HG02642 (cell line): Measurements from ENCODE around the gene GRM4.

ENCODE experiments used
- ATAC-seq: cut with Tn5 transposase; IDR thresholded peaks from one replicate; pipeline ENCODE4 v1.9.1; 2021; ENCODE audit warnings: mild to moderate bottlenecking; ENCODE audit not compliant: unreplicated experiment, poor library complexity

The GRM4 gene

DNA sequence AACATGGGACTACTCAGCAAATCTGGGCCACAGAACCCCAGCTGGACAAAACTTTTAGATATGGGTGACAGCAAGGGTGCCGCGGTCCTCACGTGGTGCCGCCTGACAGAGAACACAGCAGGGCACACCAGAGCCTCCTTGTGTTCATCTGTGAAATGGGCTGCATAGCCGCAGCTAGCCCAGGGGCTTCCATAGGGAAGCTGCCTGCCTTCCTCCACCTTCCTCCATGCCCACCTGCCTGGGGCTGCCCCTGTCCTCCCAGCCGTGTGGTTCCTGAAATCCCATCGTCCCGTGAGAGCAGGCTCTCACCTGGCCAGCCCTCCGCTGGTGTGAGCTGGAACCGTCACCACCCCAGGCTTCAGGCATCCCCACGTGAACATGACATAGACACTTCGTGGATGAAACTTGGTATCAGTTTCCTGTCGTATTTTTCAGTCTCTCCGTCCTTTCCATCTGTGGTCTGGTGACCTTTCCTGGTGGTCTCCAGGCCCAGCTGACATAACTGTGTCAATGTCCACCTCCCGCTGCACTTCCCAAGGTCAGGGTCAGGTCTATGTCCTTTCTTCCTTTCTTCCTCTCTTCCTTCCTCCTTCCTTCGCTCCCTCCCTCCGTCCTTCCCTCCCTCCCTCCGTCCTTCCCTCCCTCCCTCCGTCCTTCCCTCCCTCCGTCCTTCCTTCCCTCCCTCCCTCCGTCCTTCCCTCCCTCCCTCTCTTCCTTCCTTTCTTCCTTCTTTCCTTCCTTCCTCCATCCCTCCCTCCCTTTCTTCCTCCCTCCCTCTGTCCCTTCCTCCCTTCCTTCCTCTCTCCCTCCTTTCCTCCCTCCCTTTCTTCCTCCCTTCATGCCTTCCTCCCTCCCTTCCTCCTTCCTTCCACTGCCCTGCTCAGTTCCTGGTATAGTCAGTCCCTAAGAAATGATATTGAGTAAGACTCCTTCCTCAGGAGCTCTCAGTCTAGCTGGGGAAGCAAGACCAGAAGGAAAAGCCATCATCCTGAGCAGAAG lies 78.8 kb downstream of the GRM4 start:
- no peak for ATAC-seq

DNA sequence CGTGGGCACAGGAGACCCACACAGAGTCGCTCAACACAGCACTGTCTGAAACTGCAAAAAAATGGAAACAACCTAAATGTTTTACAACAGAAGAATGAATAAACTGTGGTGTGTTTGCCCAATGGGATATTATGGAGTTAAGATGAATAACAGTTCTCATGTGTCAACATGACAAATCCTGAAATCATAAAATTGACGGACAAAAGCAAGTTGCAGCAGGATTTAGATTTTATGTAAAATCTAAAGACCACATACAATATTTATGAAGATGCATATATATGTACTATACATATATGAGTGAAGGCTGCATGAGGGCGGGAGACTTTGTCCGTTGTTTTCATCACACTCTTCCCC lies 79.7 kb downstream of the GRM4 start:
- ATAC-seq = no peak

DNA sequence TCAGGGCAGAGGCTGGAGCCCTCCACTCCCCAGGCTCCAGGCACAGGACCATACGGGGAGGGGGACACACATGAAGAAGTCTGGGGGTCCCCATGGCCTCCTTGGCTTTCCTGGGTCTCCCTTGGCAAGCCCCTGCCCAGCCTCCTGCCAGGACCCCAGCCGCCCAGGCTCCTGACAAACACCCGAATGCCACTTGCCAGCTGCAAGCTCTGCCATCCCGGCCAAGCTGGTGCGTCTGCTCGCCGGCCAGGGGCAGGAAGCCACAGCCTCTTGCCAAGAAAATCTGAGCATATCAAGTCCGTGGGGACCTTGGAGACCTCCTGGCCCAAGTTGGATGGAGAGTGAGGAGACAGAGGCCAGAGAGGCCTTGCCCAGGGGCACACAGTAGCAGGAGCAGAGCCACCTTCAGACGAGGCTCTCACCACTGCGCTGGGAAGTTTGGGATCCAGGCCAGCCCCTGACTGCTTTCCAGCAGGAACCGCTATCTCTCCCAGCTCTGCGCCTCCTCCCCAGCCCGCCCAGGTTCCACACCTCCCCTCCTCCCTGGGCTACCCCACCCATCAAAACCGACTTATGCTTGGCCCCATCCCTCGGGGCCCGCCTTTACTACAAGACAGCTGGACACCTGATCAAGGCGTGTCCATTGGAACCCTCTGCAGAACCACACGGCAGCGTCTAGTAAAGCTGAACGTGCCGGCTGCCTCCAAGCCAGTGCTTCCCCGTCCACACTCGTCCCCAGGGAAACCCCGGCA lies 80.2 kb downstream of the GRM4 start:
- no peak for ATAC-seq

DNA sequence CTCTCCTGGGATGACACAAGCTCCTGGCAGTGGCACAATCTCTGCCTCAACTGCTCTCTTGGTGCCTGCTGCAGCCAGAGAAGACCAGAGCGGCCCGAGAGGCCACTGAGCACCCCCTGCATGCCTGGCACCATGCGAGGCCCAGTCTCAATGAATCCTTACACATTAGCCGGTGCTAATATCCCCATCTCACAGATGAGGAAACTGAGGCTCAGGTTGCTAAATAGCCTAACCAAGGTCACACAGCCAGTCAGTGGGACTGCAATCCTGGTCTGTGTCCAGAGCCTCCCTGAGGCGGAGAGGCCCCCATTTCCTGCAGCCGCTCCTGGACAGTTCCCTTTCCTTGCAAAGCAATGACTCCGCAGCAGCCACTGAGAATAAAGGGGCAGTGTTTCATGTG lies 81.2 kb downstream of the GRM4 start:
- ATAC-seq = no peak

DNA sequence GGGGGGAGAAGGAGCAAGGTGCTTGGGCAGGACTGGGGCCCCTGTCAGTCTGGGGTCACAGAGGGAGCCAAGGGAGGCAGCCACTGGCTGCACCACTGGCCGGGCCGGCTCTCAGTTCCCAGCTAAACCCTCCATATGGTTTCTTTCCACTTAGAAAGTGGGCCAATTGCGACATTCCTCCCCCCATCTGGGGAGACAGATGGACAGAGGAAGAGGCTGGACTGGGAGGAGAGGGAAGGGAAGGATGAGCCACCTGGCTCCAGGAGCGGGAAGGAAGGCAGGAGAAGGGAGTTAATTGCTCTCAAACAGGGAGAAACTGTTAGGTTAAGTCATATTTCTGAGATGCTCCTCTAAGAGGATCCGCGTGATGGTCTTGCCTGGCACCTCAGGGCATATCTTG lies 82.2 kb downstream of the GRM4 start:
- ATAC-seq = no peak

DNA sequence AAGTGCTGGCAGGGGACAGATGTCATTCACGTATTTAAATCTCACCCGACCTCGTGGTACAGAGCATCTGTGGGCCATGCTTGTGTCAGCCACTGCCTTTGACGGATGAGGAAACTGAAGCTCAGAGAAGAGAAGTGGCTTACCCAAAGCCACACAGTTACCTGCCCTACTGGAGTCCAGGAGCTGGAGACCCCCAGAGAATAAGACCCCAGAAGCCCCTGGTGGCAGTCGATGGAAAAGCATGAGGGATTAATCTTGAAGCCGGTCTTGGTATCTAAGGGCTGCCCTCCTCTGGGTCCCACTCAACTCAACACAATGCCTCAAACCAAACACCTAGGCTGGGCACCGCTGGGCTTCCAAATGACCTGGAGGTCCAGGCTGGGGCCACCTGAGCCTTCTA lies 83.1 kb downstream of the GRM4 start:
- ATAC-seq = no peak

DNA sequence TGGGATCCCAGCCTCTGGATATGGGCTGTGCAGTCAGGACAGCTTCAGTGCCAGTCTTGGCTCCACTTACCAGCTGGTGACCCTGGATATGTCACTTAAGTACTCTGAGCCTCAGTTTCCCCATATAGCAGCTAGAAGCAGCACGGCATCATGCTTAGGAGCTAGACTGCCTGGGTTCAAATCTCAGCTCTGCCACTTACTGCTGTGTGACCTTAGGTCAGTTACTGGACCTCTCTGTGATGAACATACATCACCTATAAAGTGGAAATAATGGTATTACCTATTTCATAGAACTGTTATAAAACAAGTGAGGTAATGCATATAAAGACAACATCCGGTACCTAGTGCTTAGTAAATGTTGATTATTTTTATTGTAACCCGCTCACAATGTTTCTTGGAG lies 83.7 kb downstream of the GRM4 start:
- no peak for ATAC-seq

DNA sequence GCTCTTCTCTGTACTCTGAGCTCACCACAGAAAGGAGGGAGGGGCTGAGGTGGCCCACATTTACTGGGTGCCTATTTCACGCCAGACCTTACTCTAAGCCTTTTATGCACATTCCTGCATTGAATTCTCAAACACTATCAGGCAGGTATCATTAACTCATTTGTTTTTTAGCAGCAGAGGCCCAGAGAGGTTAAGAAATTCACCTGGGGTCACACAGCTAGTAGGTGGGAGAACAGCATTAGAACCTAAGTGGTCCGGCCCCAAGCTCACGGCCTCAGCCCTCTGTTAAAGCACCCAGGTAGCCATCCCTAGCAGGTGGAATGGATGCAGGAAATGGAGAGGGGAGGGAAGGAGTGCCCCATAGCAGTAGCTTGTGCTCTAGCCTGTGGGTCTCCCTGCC lies 84.5 kb downstream of the GRM4 start:
- no peak for ATAC-seq

DNA sequence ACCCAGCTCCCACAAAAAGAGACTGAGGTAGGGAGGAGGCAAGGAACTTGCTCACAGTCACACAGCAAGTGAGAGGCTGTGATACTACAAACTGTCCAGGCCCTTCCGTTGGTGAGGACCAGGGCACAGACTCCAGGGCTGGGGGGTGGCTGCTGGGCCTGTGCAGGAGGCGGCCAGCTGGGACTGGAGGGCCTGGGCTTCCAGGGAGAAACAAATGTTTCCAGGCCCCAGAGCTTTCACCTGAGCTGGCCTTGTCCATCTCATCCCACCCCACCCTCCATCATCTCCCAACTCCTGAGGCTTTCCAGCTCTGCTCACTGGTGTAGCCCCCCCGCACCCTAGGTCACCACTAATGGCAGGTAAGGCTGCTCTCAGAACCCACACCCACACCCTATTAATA lies 86.0 kb downstream of the GRM4 start:
- no peak for ATAC-seq

DNA sequence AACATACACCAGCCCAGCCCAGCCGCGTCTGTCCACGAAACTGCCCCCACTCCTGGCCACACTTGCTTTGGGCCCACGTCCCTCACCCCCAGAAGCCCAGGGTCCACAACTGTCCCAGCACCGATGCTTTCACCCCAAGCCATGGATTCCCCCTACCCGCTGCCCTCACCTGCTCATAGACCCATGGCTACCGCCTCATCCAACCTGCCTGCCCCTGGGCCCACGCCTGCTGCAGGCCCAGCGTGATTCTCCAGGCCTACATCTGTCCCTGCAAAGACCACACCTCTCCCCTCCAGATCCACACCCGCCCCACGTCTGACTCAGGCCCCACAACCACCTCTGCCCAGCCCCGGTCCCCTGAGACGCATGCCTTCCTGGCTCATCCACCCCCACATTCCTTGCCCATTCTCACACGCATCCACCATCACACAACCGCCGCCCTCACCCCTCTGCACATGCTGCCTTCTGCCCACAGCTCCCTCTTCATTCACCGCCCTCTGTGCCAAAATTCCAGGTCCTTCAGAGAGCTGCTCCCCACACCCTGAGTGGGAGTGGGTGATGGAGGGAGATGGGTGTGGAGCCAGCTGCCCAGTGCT lies 86.7 kb downstream of the GRM4 start:
- ATAC-seq = no peak

DNA sequence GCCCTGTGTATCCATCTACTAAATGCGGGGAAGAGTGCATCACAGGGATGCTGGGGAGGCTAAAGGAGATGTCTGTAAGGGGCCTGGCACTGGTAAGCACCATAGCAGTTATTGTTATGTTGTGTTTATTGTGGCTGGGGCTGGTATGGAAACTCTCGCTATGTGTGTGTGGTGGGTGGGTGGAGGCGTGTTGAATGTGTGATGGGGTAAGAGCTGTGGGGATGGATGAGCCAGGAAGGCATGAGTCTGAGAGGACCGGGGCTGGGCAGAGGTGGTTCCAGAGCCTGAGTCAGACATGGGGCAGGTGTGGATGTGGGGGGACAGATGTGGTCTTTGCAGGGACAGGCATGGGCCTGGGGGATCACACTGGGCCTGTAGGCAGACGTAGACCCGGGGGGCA lies 88.1 kb downstream of the GRM4 start:
- ATAC-seq = no peak

DNA sequence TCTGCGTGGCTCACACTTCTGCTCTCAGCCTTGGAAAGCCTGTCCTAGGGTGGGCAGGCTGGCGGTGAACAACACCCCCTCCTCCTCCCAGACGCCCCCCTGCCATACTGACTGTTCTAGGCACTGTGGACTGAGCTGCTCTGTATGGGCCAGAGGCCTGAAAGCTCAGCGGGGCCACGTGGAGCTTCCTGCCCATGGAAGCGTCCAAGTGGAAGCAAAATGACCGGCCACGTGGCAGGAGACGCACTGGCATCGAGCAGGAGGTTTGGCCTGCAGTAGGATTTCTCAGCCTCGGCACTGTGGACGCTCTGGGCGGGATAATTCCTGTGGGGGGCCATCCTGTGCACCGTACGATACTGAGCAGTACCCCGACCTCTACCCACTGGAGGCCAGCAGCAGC lies 88.7 kb downstream of the GRM4 start:
- ATAC-seq = no peak

DNA sequence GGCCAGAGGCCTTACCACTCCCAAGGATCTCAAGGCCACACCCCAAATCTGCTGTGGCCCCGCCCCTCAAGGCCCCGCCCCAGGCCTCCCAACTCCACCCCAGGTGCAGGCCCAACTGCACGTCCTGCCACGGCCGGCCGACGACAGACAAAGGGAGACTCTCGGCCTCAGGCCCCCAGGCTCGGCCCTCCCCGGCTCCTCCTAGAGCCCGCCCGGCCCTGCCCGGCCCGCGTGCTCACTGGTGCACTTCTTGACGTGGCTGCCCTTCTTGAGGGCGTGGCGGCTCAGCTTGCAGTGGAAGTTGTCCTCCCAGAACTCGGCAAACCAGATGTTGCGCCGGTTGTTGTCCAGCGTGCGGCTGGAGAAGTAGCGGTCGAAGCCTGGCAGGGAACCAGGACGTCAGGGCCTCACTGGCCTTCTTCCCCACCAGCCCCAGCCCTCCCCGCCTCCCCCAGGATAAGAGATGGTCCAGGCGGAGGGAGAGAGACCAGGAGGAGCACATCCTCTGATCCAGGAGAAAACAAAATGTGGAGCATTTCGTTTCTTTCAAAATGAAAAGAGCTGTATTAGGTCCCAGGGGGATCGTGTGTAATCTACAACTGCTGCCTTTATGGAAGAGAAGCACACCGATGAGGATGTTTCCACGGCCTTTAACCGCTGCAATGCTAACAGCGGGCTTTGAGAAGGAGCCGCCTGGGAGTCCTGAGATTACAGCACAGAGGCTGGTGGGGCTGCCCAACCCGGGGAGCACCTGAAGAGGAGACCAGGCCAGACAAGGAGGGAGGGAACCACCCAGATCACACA lies 89.4 kb downstream of the GRM4 start:
- no peak for ATAC-seq

DNA sequence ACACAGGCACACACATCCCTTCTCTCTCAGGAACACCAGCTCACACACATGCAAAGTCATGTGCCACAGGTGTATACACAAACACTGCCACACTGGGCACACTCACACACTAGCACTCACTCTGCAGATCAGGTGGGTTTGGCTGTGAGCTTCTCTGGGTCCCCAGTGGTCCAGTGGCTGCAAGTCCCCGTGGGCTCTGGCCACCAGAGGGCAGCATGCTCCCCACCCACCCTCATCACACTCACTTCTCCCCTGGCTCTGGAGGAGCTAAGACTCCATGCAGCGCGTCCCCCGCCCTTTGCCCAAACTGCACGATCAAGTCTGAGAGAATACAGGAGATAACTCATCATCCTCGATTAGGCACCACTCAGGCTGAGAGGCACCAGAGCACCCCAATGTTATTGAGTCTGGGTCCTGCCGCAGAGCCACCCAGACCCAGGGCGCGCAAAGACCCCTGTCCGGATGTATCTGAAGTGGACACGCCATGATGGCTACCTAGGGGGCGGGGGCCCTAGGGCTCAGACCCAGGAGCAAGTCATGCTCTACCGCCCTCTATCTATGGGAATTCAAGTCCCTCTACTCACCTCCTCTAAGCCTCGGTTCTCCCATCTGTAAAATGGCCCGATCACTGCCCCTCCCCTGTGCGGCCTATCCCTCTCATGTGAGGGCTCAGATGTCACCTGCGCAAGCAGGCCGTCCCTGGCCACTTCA lies 90.5 kb downstream of the GRM4 start:
- ATAC-seq = no peak

DNA sequence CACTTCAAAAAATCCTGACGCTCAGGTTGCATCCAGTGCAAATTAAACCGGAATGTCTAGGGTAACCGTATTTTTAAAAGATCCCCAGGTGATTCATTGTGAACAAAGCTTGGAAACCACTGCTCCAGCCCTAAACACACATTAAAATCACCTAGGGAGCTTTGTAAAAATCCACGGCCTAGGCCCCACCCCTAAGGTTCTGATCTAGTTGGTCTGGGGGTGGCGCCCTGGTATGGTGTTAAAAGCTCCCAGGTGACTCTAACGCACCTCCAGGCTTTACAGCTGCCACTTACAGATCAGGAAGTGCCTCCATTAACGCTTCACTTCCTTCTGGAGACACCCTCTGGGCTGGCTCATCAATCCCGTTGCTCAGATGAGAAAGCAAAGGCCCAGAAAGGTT lies 92.2 kb downstream of the GRM4 start:
- no peak for ATAC-seq

DNA sequence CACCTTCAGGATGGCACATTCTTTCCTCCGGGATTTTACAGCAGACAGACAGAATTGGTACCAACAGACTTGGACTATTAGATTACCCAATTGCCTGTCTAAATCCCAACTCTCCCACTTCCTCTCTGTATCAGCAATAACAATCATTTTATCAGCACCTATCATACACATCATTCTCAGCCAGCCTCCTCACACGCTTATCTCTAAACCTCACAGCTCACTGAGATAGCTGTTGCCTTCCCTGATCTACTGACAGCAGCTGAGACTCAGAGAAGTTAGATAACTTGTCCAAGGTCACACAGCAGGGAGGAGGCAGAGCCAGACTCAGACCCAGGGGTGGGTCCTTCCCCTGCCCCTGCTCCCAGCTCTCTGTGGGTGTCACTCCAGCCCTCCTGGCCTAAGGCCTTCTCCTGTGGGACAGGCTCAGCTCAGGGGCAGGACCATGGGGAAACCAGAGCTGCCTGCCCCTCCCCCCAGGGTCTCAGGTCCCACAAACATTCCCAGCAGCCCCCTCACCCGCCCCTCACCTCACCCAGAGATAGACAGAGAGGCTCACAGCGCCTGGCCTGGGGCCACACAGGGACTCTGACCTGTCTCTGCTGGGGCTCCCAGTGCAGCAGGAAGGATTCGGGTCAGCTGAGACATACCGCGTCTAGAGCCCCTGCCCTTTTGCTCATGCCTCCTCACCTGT lies 92.8 kb downstream of the GRM4 start:
- ATAC-seq = no peak

DNA sequence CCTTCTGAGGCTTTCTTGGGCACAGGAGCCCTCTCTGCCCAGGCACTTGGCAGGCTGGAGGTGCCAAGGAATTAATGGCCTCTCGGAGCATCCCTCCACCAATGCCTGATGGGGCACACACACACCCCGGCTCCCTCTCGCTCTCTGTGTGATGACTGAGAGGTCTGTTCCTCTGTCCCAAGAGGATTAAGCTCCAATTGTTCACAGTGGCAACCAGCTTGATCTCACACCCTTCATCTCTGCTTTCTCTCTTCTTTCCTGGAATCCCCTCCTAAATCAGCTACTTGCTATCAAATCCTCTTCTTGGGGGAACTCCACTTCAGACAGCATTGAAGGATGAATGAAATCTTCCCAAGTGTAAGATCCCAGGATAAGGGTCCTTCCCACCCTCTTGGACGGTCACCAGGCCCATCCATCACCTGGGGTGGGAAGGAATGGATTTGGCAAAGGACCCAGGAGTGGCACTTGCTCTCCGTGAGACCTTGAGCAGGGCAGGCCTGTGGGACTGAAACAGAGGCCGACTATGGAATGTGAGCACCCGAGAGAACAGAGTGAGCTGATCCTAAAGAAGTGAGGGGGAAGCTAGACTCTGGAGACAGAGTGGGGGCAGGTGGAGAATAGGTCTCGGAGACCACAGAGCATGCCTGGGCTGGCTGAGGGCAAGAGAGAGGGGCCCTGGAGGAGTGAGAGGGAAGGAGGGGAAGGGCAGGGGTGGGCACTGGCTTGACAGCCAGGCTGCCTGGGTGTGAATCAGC lies 93.6 kb downstream of the GRM4 start:
- no peak for ATAC-seq

DNA sequence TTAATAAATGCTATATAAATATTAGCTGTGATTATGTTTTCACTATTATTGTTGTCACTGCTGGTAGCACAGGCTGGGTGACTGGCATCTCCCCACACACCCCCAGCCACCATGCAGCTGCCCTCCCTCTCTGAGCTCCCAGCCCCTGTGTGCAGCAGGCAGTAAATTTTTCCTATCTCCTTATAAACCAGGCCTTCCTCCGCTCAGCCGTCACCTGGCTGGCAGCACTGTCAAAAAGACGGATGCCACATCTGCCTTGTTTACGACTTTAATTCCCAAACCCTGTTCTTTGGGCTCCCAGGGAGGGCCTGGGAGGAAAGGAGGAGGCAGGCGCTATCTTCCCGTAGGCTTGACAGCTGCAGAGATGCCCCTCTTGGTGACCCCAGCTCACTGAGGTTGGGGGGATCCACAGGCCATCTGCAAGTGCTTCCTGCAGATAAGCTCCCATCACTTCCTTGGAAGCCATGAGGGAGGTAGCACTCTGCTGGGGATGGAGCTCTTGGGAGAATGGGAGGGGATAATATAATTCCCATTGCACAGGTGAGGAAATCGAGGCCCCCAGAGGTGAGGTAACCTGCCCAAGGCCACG lies 94.5 kb downstream of the GRM4 start:
- ATAC-seq = no peak
